Neutrophil (primary cell): ENCODE results near the gene ICOS.

ENCODE experiments used
- H3K27ac ChIP-seq: fragments of 200-600 bp; sonication (generic); 2 replicates; pipeline ENCODE4 v1.5.1; 2016; ENCODE audit warnings: mild to moderate bottlenecking, moderate library complexity
- H3K27me3 ChIP-seq: fragments of 200-600 bp; sonication (generic); 2 replicates; pipeline ENCODE4 v1.6.0; 2016; ENCODE audit warnings: mild to moderate bottlenecking
- H3K36me3 ChIP-seq: fragments of 200-600 bp; sonication (generic); 2 replicates; pipeline ENCODE4 v1.5.1; 2017
- H3K4me1 ChIP-seq, 2 experiments: fragments of 200-600 bp in 1 of 2; sonication (generic) in 1 of 2; 1 replicate in 1 of 2; 2 replicates in 1 of 2; pipeline versions ENCODE4 v1.5.1 to v1.6.1; 2013 to 2016; ENCODE audit warnings: low read depth in 1 of 2, low read length in 1 of 2, mild to moderate bottlenecking in 1 of 2, moderate library complexity in 1 of 2; ENCODE audit not compliant: control insufficient read depth in 1 of 2, insufficient read depth in 1 of 2
- H3K4me3 ChIP-seq, 2 experiments: fragments of 200-600 bp in 1 of 2; sonication (generic) in 1 of 2; 1 replicate in 1 of 2; 2 replicates in 1 of 2; pipeline ENCODE4 v1.5.1; 2013 to 2016; ENCODE audit warnings: low read depth in 1 of 2, low read length in 1 of 2, mild to moderate bottlenecking in 1 of 2, moderate library complexity in 1 of 2
- H3K9me3 ChIP-seq: fragments of 200-600 bp; sonication (generic); 2 replicates; pipeline ENCODE4 v1.5.1; 2016
- TF ChIP-seq, protein P1 (sequence below): fragments of 200-600 bp; sonication (generic); IDR thresholded peaks from 2 replicates; pipeline ENCODE4 v1.5.1; 2016; ENCODE audit warnings: antibody characterized with exemption

ICOS gene, protein sequence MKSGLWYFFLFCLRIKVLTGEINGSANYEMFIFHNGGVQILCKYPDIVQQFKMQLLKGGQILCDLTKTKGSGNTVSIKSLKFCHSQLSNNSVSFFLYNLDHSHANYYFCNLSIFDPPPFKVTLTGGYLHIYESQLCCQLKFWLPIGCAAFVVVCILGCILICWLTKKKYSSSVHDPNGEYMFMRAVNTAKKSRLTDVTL

DNA sequence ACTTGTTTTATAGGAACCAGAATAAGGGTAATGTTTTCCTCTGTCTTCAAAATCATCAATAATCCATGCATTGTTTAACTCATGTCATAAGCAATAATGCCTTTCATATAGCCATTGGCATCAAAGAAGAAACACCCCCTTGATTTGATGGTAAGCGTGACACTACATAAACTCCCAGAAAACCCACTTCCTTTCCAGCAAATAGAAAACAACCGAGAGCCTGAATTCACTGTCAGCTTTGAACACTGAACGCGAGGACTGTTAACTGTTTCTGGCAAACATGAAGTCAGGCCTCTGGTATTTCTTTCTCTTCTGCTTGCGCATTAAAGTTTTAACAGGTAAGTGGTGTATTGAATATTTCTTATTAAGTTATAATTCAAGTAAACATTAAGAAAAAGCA lies at the start of gene ICOS:
TSS of gene ICOS (plus strand) at position 229 of the 400 bp plus-strand sequence. CDS start at position 281, 52 bp downstream.
- Histone ChIP-seq H3K4me1 (no peaks in the 10 kb centered on the region), H3K4me3 (no peak within 1 kb of the TSS), H3K27ac (no peak within 1 kb of the TSS), H3K9me3 (no peaks in the 10 kb centered on the region), H3K27me3 (no peaks in the 10 kb centered on the region), H3K36me3 (no peaks in the 10 kb centered on the region)
- TF ChIP-seq, protein P1, sequence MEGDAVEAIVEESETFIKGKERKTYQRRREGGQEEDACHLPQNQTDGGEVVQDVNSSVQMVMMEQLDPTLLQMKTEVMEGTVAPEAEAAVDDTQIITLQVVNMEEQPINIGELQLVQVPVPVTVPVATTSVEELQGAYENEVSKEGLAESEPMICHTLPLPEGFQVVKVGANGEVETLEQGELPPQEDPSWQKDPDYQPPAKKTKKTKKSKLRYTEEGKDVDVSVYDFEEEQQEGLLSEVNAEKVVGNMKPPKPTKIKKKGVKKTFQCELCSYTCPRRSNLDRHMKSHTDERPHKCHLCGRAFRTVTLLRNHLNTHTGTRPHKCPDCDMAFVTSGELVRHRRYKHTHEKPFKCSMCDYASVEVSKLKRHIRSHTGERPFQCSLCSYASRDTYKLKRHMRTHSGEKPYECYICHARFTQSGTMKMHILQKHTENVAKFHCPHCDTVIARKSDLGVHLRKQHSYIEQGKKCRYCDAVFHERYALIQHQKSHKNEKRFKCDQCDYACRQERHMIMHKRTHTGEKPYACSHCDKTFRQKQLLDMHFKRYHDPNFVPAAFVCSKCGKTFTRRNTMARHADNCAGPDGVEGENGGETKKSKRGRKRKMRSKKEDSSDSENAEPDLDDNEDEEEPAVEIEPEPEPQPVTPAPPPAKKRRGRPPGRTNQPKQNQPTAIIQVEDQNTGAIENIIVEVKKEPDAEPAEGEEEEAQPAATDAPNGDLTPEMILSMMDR = no peak

DNA sequence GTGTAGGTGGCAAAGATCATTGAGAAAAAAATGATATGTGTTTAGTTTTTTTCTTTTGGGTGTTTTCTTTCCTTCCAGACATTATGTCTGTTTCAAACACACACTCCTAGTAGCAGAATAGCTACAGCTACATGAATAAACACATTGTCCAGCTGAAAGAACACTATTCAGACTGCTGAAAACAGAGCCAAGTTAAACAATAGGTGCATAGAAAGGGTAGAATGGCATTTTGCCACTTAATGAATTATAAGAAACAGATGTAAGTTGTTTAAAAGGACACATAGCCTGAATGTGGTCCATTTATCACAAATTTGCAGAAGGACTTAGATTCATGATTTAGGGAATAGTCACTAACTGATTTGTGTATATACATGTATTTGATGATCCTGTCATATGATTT lies 48.9 kb upstream of the ICOS start:
- Histone ChIP-seq H3K4me3 (no peak overlapping the region), H3K9me3 (no peaks in the 10 kb centered on the region), H3K36me3 (no peaks in the 10 kb centered on the region), H3K4me1 (peaks cover 58 to 72% of the 10 kb centered on the region in 2 experiments), H3K27me3 (no peaks in the 10 kb centered on the region), H3K27ac (peak overlapping the region; percentile 76)
- TF ChIP-seq, protein P1 = no peak

DNA sequence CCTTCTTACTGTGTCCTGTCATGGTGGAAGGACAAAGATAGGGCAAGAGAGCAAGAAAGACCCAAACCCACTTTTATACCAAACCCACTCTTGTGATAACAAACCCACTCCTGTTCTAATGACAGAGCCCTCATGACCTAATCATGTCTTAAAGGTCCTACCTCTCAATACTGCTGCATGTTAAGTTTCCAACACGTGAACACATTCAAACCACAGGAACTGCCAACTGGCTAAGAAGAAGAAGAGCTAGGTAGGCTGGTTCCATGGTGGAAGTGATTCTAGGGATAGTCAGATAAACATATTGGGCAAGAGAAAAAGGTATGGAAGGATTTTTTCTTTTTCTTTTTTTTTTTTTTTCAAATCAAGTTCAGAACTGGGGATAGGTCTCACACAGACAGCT lies 47.0 kb upstream of the ICOS start:
- no peak overlapping the region for H3K27ac ChIP-seq

DNA sequence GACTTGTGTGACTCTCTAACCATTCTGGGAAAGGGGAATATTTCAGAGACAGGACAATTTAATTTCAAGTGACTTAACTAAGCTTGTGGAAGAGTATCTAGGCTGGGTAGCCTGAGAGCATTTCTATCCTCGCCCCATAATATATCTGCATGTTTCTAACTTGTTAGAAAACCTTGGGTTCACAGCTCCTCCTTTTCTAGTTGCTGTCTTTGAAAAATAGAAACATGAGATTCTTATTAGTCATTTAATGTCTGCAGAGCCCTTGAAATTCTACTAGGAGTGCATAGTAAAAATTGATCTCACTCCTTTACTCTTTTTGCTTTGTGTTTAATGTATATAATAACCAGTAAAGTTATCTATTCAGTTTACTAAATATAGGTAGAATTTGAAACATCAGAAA lies 46.6 kb upstream of the ICOS start:
- Histone ChIP-seq H3K27ac (no peak overlapping the region), H3K36me3 (no peaks in the 10 kb centered on the region), H3K4me1 (peaks cover 58 to 72% of the 10 kb centered on the region in 2 experiments), H3K9me3 (no peaks in the 10 kb centered on the region), H3K4me3 (no peak overlapping the region), H3K27me3 (no peaks in the 10 kb centered on the region)
- TF ChIP-seq, protein P1 = no peak

More for the DNA sequence above, 47.0 kb upstream of the ICOS start:
- TF ChIP-seq, protein P1 = no peak
- H3K27me3 ChIP-seq = no peaks in the 10 kb centered on the region
- H3K4me1 ChIP-seq = peaks cover 58 to 72% of the 10 kb centered on the region in 2 experiments
- no peak overlapping the region for H3K4me3 ChIP-seq
- no peaks in the 10 kb centered on the region for H3K9me3 ChIP-seq
- H3K36me3 ChIP-seq = no peaks in the 10 kb centered on the region

DNA sequence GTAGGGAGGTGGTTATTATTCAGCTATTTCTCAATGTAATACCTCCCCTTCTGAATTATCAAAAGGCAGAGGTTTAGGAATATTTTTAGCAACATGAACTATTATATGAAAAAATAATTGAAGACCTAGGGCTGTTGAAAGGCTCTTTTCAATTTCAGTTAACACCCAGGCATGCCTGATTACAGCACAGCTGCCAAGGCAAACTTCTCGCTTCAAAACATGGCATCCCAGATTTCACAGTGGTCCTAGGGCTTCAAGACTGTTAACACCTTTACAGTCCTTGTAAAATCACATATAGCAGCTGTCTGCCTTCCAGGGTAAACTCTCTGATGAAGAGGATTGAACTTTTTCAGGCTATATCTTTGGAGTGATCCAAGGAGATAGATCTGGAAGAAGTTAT lies 45.8 kb upstream of the ICOS start:
- H3K4me1 ChIP-seq = peaks cover 54 to 65% of the 10 kb centered on the region in 2 experiments
- H3K36me3 ChIP-seq = no peaks in the 10 kb centered on the region
- no peaks in the 10 kb centered on the region for H3K9me3 ChIP-seq
- peak overlapping the region; percentile 70 for H3K27ac ChIP-seq
- H3K27me3 ChIP-seq = no peaks in the 10 kb centered on the region
- TF ChIP-seq, protein P1 = no peak
- H3K4me3 ChIP-seq = no peak overlapping the region
